Breast epithelium (tissue), 3 donors: ENCODE results near the gene POPDC3.

Experiments
- CTCF ChIP-seq, 3 donors: fragments of 450-650 bp; IDR thresholded peaks; one replicate each; pipeline ENCODE4 v1.5.1; 2016 to 2017; ENCODE audit warnings: antibody characterized with exemption in 3 of 3, mild to moderate bottlenecking in 3 of 3, moderate library complexity in 3 of 3
- POLR2A ChIP-seq: fragments of 450-650 bp; IDR thresholded peaks from one replicate; pipeline ENCODE4 v1.6.1; 2016; ENCODE audit warnings: antibody characterized with exemption, mild to moderate bottlenecking, moderate library complexity
- POLR2AphosphoS5 ChIP-seq, 3 donors: sonication (generic); formaldehyde crosslinking; IDR thresholded peaks; one replicate each; pipeline ENCODE4 v1.6.1; 2017; ENCODE audit warnings: antibody characterized with exemption in 3 of 3

DNA sequence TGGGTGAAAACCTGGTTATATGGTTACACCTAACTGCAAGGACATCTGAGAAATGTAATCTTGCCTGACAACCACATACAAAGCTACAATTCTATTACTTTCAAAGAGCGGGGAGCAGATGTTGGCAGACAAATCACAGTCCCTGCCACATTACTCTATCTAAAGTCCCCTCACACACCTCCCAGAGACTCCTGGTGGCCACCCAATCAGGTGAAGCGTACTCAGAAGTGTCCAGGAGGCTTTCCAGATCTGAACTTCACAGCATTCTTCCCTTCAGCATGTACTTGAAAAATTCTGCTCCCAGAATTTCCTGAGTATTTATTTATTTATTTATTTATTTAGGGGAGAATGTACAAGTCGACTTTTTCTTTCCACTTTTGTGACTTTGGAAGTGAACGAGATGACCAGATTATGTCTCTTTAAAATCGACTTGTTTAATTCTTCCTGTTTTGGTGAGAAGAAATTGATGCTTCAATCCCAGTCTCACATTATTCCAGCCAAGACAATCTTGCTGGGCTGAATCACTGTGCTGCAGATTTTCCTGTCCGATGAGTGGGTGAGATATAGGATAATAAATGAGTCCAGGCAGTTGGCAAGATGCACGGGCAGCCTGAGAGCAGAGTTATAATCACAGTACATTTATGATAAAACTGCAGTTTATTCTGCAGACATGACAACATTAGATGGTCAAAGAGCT is 46.9 kb upstream of the POPDC3 start:
- TF ChIP-seq CTCF (IDR thresholded peaks at IDR 0.05): no peak
- no peak for TF ChIP-seq POLR2A
- no peak for TF ChIP-seq POLR2AphosphoS5 (IDR thresholded peaks at IDR 0.05)
